Amygdala (tissue), 56 donors: ENCODE measurements around the gene ABCC4.

Source experiments
- DNase-seq, 56 donors: peaks; one replicate each; lab custom pipeline; 2025; lab: John Stamatoyannopoulos, UW

The ABCC4 gene

GRCh38 chr13:95075506-95075905 lies 225.7 kb downstream of the ABCC4 start:
- no peak for DNase-seq

DNA sequence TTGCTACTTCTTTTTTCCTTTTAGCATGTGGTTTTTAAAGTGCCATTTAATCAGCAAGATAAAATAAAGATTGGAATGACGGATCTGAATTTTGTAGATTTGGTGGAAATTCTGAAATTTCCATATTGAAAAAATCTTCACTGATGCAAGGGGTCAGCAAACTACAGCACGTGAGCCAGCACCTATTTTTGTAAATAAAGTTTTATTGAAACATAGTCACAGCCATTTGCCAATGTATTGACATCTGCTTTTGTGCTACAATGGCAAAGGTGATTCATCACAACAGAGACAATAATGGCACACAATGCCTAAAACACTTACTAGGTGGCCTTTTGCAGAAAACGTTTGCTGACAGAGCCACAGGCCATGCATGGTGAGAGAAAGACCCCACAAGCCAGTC lies 226.4 kb downstream of the ABCC4 start:
- DNase-seq = no peak

DNA sequence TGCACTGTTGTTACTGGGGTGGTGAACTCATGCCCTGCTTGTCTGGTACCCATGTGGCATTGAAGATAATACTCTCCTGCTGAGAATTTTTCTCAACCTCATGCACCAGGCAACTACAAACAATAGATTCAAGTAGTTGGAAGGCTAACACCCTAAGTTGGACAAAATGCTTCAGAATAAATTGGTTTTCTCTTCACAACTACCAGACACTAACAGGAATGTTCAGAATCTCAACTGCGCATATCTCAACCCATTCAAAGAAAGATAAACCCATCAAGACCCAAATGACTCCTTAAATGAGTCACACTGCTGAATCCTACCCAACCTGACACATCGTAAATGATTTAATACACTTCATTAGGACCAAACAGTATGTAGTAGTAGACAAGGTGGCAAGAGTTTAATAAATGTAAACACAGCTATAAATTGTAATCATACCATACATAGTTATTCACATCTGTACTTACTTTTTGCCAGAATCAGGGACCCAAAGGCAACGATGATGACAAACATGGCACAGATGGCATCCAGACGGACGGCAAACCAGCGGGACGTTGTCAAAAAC lies 227.4 kb downstream of the ABCC4 start:
- no peak for DNase-seq

- no peak for DNase-seq
Observed at GRCh38 chr13:95067303-95067702, 233.9 kb downstream of the ABCC4 start.

DNA sequence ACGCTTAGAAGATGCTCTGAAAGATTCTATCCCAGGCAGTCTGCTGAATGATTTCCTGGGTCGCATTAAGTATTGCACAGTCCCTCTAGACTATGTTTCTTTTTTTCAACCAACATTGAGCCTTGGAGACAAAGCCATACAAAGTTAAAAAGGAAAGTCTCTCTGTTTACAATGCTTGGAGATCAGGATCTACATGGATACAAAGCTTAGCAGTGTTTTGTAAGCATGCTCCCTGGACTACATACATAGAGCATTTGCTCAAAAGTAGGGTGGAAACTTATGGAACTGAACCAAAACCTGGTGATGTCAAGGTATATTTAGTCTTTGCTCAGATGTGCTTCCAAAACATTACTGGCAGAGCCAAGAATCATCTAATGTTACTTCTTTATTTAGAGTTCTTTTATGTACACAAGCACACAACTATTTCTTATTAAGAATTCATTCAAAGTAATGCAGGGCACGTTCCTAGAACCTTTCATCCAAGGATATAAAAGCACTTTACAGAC lies 241.2 kb downstream of the ABCC4 start:
- DNase-seq = no peak

GRCh38 chr13:95059306-95059705 lies 241.9 kb downstream of the ABCC4 start:
- no peak for DNase-seq

- DNase-seq = no peak
Observed at GRCh38 chr13:95058680-95059079, 242.6 kb downstream of the ABCC4 start.

GRCh38 chr13:95056266-95056665 lies 245.0 kb downstream of the ABCC4 start:
- DNase-seq = no peak

GRCh38 chr13:95050800-95051615 lies 250.2 kb downstream of the ABCC4 start:
- no peak for DNase-seq

GRCh38 chr13:95049772-95050171 lies 251.5 kb downstream of the ABCC4 start:
- no peak for DNase-seq

- DNase-seq = no peak
Observed at GRCh38 chr13:95044452-95045205, 256.6 kb downstream of the ABCC4 start.

DNA sequence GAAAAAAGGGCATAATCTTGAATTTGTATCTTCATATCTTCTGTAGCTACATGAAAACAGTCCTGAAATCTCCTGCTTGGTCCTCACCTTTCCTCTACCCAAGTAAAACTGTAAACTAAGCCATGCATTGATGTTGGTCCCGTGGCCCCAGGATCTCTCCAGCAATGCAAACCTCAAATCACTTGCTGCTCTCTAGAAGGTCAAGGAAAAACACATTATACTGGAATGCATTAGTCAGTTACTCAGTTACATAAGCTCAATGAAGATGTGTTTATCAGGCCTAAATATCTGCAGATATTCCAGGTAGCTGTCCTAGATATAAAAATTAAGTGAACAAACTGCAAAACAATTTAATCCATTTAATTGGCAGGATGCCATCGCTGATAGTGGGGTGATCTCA lies 261.8 kb downstream of the ABCC4 start:
- DNase-seq = no peak

DNA sequence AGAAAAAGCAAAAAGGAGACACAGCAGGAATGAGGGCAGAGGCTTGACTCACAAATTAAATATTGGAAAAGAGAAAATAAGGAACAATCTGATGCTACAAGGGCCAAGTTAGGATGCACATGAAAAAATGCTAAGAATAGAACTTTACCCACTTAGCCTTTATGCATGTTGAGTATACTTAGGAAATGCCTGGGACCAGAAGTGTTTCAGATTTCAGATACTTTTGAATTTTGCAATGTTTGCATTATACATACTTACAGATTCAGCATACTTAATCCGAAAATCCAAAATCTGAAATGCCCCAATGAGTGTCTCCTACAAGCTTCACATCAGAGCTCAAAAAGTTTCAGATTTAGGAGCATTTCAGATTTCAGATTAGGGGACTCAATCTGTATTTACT lies 262.3 kb downstream of the ABCC4 start:
- no peak for DNase-seq

- no peak for DNase-seq
Observed at GRCh38 chr13:95035311-95036109, 265.7 kb downstream of the ABCC4 start.

- no peak for DNase-seq
Observed at GRCh38 chr13:95033890-95034289, 267.4 kb downstream of the ABCC4 start.

- no peak for DNase-seq
Observed at GRCh38 chr13:95032121-95032520, 269.1 kb downstream of the ABCC4 start.

GRCh38 chr13:95030821-95031343 lies 270.4 kb downstream of the ABCC4 start:
- DNase-seq = no peak

GRCh38 chr13:95027638-95028037 lies 273.6 kb downstream of the ABCC4 start:
- DNase-seq = no peak

- peak in 1 of 56 donors; percentile 56 for DNase-seq
Observed at GRCh38 chr13:95025116-95025515, 276.1 kb downstream of the ABCC4 start.

- no peak for DNase-seq
Observed at GRCh38 chr13:95023405-95023804, 277.8 kb downstream of the ABCC4 start.
